GM20431 (cell line): ENCODE results near the gene UST.

Source experiments
- in situ Hi-C: fragments of 300-500 bp; cut with MseI, MboI; formaldehyde crosslinking; loops from one replicate; pipeline ENCODE4 v1.15.0; 2020; ENCODE audit warnings: low sequenced_read_pairs; ENCODE audit not compliant: unreplicated experiment

The UST gene

GRCh38 chr6:149064001-149064659, 317.3 kb downstream of the UST start:
- in situ Hi-C loops: no loop called here

- in situ Hi-C loops: no loop called here
Observed at GRCh38 chr6:149064660-149065015, 317.8 kb downstream of the UST start.

- in situ Hi-C loops: no loop called here
Observed at GRCh38 chr6:149065121-149065520, 318.3 kb downstream of the UST start.

- in situ Hi-C loops: no loop called here
Observed at GRCh38 chr6:149065658-149066556, 319.1 kb downstream of the UST start.

GRCh38 chr6:149071997-149072396, 325.2 kb downstream of the UST start:
- in situ Hi-C loops: no loop called here

GRCh38 chr6:149074832-149075258, 328.0 kb downstream of the UST start:
- in situ Hi-C loops: loop anchor here (25.0 kb wide), 1 partner anchor 362 kb away; no protein-coding TSS in a partner anchor

- in situ Hi-C loops: loop anchor here (25.0 kb wide), 1 partner anchor 362 kb away; no protein-coding TSS in a partner anchor
Observed at GRCh38 chr6:149075616-149076354, 329.0 kb downstream of the UST start.

- in situ Hi-C loops: loop anchor here (25.0 kb wide), 1 partner anchor 361 kb away; no protein-coding TSS in a partner anchor
Observed at GRCh38 chr6:149076355-149076734, 329.5 kb downstream of the UST start.

GRCh38 chr6:149077208-149077607, 330.4 kb downstream of the UST start:
- in situ Hi-C loops: loop anchor here (25.0 kb wide), 1 partner anchor 360 kb away; no protein-coding TSS in a partner anchor

- in situ Hi-C loops: loop anchor here (25.0 kb wide), 1 partner anchor 359 kb away; no protein-coding TSS in a partner anchor
Observed at GRCh38 chr6:149078211-149078782, 331.5 kb downstream of the UST start.

- in situ Hi-C loops: loop anchor here (25.0 kb wide), 1 partner anchor 358 kb away; no protein-coding TSS in a partner anchor
Observed at GRCh38 chr6:149079456-149079855, 332.6 kb downstream of the UST start.

GRCh38 chr6:149079911-149080491, 333.2 kb downstream of the UST start:
- in situ Hi-C loops: loop anchor here (25.0 kb wide), 1 partner anchor 357 kb away; no protein-coding TSS in a partner anchor

- in situ Hi-C loops: loop anchor here (25.0 kb wide), 1 partner anchor 357 kb away; no protein-coding TSS in a partner anchor
Observed at GRCh38 chr6:149080511-149080910, 333.7 kb downstream of the UST start.

- in situ Hi-C loops: loop anchor here (25.0 kb wide), 1 partner anchor 356 kb away; no protein-coding TSS in a partner anchor
Observed at GRCh38 chr6:149081281-149081680, 334.5 kb downstream of the UST start.

- in situ Hi-C loops: loop anchor here (25.0 kb wide), 1 partner anchor 355 kb away; no protein-coding TSS in a partner anchor
Observed at GRCh38 chr6:149082320-149082719, 335.5 kb downstream of the UST start.

- in situ Hi-C loops: loop anchor here (25.0 kb wide), 1 partner anchor 353 kb away; no protein-coding TSS in a partner anchor
Observed at GRCh38 chr6:149084026-149084425, 337.2 kb downstream of the UST start.

GRCh38 chr6:149084808-149085556, 338.2 kb downstream of the UST start:
- in situ Hi-C loops: loop anchor here (25.0 kb wide), 1 partner anchor 352 kb away; no protein-coding TSS in a partner anchor

GRCh38 chr6:149085557-149085938, 338.7 kb downstream of the UST start:
- in situ Hi-C loops: loop anchor here (25.0 kb wide), 1 partner anchor 352 kb away; no protein-coding TSS in a partner anchor
